Measurements from ENCODE around the gene C9orf152. TPM values are rescaled to one million over a fixed set of nuclear protein-coding genes. Genes with fewer than 3 reads are reported as not detected.

C9orf152 gene
- polyA plus RNA-seq, 1 donor from 2014 or later = not detected

GRCh38 chr9:110160685-110161084 lies 47.3 kb downstream of the C9orf152 start:
- no peaks in the 10 kb centered on the region for H3K27me3 ChIP-seq (ENCODE audit: insufficient read depth, low read depth, low read length)
- H3K9ac ChIP-seq (ENCODE audit: low read length) = no peak overlapping the region
- H3F3A ChIP-seq (ENCODE audit: insufficient read depth, low read length, poor library complexity, severe bottlenecking) = no peaks in the 10 kb centered on the region
- H3K27ac ChIP-seq (ENCODE audit: low read length) = no peak overlapping the region
- H2AFZ ChIP-seq (ENCODE audit: low read depth, low read length) = no peak overlapping the region
- no peaks in the 10 kb centered on the region for H3K9me3 ChIP-seq (ENCODE audit: low read length)
- TF ChIP-seq EP300 (conservative IDR thresholded peaks at IDR 0.05; ENCODE audit: poor library complexity, severe bottlenecking) (no peak), CTCF (IDR thresholded peaks at IDR 0.05; ENCODE audit: poor library complexity, severe bottlenecking) (no peak), POLR2AphosphoS5 (IDR thresholded peaks at IDR 0.05) (no peak), SMC3 (conservative IDR thresholded peaks at IDR 0.05; ENCODE audit: poor library complexity) (no peak), EZH2 (IDR thresholded peaks at IDR 0.05; ENCODE audit: borderline replicate concordance, insufficient read depth, low read length, poor library complexity, severe bottlenecking) (no peak), RAD21 (conservative IDR thresholded peaks at IDR 0.05) (no peak), TAF1 (IDR thresholded peaks at IDR 0.05; ENCODE audit: low read depth) (no peak), MXI1 (conservative IDR thresholded peaks at IDR 0.05; ENCODE audit: poor library complexity, severe bottlenecking) (no peak), REST (IDR thresholded peaks at IDR 0.05; ENCODE audit: borderline replicate concordance) (no peak)
- H3K4me3 ChIP-seq (ENCODE audit: low read length) = no peak overlapping the region
- no peaks in the 10 kb centered on the region for H4K20me1 ChIP-seq (ENCODE audit: insufficient read depth)
- H3K4me2 ChIP-seq (ENCODE audit: low read length) = no peak overlapping the region
- no peaks in the 10 kb centered on the region for H3K9me2 ChIP-seq (ENCODE audit: insufficient read depth, low read length)
- H3K36me3 ChIP-seq (ENCODE audit: insufficient read depth, low read length) = no peaks in the 10 kb centered on the region
- H3K79me2 ChIP-seq (replicated peaks; ENCODE audit: insufficient read depth, low read length) = no peaks in the 10 kb centered on the region

GRCh38 chr9:110160123-110160522 lies 47.8 kb downstream of the C9orf152 start:
- H3K9me3 ChIP-seq (ENCODE audit: low read length) = no peaks in the 10 kb centered on the region
- no peak overlapping the region for H3K4me3 ChIP-seq (ENCODE audit: low read length)
- no peaks in the 10 kb centered on the region for H3K79me2 ChIP-seq (replicated peaks; ENCODE audit: insufficient read depth, low read length)
- no peaks in the 10 kb centered on the region for H3K27me3 ChIP-seq (ENCODE audit: insufficient read depth, low read depth, low read length)
- H3F3A ChIP-seq (ENCODE audit: insufficient read depth, low read length, poor library complexity, severe bottlenecking) = no peaks in the 10 kb centered on the region
- no peak overlapping the region for H3K4me2 ChIP-seq (ENCODE audit: low read length)
- no peaks in the 10 kb centered on the region for H4K20me1 ChIP-seq (ENCODE audit: insufficient read depth)
- H2AFZ ChIP-seq (ENCODE audit: low read depth, low read length) = no peak overlapping the region
- no peak overlapping the region for H3K27ac ChIP-seq (ENCODE audit: low read length)
- TF ChIP-seq EZH2 (IDR thresholded peaks at IDR 0.05; ENCODE audit: borderline replicate concordance, insufficient read depth, low read length, poor library complexity, severe bottlenecking) = no peak
- TF ChIP-seq CTCF (IDR thresholded peaks at IDR 0.05; ENCODE audit: poor library complexity, severe bottlenecking) = no peak
- no peak for TF ChIP-seq RAD21 (conservative IDR thresholded peaks at IDR 0.05)
- TF ChIP-seq POLR2AphosphoS5 (IDR thresholded peaks at IDR 0.05) = no peak
- no peak for TF ChIP-seq REST (IDR thresholded peaks at IDR 0.05; ENCODE audit: borderline replicate concordance)
- no peak for TF ChIP-seq EP300 (conservative IDR thresholded peaks at IDR 0.05; ENCODE audit: poor library complexity, severe bottlenecking)
- TF ChIP-seq TAF1 (IDR thresholded peaks at IDR 0.05; ENCODE audit: low read depth) = no peak
- TF ChIP-seq SMC3 (conservative IDR thresholded peaks at IDR 0.05; ENCODE audit: poor library complexity) = no peak
- no peak for TF ChIP-seq MXI1 (conservative IDR thresholded peaks at IDR 0.05; ENCODE audit: poor library complexity, severe bottlenecking)
- no peaks in the 10 kb centered on the region for H3K36me3 ChIP-seq (ENCODE audit: insufficient read depth, low read length)
- no peaks in the 10 kb centered on the region for H3K9me2 ChIP-seq (ENCODE audit: insufficient read depth, low read length)
- no peak overlapping the region for H3K9ac ChIP-seq (ENCODE audit: low read length)
